IPS-18c (cell line): ENCODE measurements around the gene GTF3C6.
"Not testable (repeated sequence)": the region's sequence is repeated elsewhere in the genome, so short reads cannot be mapped to it uniquely, and the experiment has no call there.

Source experiments
- H3K4me3 ChIP-seq: 2 replicates; pipeline ENCODE4 v1.7.0; 2013; ENCODE audit warnings: low read depth, mild to moderate bottlenecking, low read length, moderate library complexity; ENCODE audit not compliant: insufficient read depth
- H3K9me3 ChIP-seq: one replicate; pipeline ENCODE4 v1.6.1; 2013; ENCODE audit warnings: mild to moderate bottlenecking, low read length, moderate library complexity; ENCODE audit not compliant: control insufficient read depth, insufficient read depth

The GTF3C6 gene, protein sequence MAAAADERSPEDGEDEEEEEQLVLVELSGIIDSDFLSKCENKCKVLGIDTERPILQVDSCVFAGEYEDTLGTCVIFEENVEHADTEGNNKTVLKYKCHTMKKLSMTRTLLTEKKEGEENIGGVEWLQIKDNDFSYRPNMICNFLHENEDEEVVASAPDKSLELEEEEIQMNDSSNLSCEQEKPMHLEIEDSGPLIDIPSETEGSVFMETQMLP

DNA sequence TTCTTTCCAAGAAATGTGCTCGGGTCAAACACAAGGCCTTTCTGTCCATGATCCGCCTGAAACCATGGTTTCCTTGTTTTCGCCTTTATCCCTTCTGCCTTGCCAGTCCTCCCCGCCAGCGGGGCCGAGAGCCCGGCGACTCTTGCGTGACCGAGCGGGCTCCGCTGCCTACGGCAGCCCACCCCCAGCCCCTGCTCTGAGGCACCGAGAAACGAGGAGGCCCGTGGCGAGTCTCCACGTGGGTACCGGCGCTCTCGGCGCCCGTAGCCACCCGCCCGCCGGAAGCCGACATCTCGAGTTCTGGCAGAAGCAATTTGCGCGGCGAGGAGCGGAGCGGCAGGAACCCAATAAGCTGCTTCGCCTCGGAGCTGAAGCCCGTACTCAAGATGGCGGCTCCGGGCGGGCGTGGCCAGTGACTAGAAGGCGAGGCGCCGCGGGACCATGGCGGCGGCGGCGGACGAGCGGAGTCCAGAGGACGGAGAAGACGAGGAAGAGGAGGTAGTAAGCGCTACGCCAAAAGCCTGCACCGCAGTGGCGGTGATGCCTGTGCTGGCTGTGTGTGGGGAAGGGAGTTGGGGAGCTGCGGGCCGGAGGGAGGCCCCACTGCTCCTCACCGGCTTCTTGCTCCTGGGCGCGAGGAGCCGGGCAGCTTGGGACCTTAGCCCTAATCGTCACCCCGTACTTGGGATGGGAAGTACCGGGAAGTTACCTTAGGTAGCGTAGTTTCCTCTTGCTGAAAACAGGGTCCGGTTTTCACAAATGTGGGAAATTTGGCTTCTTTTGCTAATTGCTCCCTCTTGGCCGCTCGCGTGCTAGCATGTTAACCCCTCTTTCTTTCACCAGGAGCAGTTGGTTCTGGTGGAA, at the start of gene GTF3C6:
GTF3C6 (plus strand) TSS at position 378 of the 864 bp plus-strand sequence; CDS start at position 442, 64 bp downstream.
- Histone ChIP-seq H3K9me3 (no peaks in the 10 kb centered on the region), H3K4me3 (peak within 1 kb of the TSS; percentile 99)

DNA sequence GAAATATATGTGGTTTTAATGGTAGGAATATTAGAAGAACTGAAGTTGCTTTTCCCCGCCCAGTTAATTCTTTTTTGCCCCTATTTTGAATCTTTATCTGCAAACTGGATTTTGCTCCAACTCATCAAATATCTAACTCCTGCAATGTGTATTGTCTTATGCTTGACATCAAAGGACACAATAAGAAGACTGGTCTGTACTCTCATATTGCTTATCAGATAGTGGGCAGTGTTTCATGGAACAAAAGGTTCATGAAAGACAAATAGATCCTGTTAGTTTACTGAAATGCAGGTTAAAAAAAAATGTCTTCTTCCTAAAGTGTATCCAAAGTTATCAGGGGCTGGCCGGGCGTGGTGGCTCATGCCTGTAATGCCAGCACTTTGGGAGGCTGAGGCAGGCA, 27.7 kb upstream of the GTF3C6 start:
- no peak overlapping the region for H3K4me3 ChIP-seq
- no peaks in the 10 kb centered on the region for H3K9me3 ChIP-seq

DNA sequence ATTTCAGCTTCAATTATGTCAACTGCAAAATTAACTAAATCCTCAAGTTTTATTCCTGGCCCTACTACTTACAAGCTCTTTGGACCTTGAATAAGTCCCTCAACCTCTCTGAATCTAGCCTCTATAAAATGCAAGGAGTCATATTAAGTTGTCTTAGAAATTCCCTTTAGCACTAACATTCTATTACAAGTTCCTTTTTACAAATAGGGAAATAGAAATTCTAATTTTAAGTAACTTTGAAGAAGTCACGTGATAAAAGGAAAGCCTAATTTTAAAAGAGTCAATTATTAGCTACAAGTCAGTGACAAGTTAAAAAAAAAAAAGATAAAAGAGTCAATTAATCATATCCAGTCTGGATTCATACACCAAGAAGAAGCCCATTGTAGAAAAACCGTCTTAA, 24.6 kb upstream of the GTF3C6 start:
- H3K9me3 ChIP-seq: no peaks in the 10 kb centered on the region
- no peak overlapping the region for H3K4me3 ChIP-seq

GRCh38 chr6:110934381-110934898, 24.1 kb upstream of the GTF3C6 start:
- H3K4me3 ChIP-seq: no peak overlapping the region
- no peaks in the 10 kb centered on the region for H3K9me3 ChIP-seq

DNA sequence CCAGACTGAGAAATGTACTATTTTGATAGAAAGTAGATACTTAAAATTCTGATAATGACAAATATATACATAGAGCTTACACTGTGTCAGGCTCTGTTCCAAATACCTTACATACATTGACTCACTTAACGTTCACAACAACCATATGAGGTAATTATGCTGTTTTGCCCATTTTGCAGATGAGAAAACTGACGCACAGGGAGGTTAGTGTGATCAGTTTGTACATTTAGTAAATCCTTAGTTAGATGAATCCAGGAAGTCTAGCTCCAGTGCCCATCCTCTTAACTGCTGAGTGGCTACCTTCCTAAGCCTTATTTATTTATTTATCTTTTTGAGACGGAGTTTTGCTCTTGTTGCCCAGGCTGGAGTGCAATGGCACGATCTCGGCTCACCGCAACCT, 23.3 kb upstream of the GTF3C6 start:
- no peaks in the 10 kb centered on the region for H3K9me3 ChIP-seq
- H3K4me3 ChIP-seq: no peak overlapping the region

GRCh38 chr6:110938171-110938570, 20.3 kb upstream of the GTF3C6 start:
- H3K9me3 ChIP-seq: no peaks in the 10 kb centered on the region
- H3K4me3 ChIP-seq: no peak overlapping the region

DNA sequence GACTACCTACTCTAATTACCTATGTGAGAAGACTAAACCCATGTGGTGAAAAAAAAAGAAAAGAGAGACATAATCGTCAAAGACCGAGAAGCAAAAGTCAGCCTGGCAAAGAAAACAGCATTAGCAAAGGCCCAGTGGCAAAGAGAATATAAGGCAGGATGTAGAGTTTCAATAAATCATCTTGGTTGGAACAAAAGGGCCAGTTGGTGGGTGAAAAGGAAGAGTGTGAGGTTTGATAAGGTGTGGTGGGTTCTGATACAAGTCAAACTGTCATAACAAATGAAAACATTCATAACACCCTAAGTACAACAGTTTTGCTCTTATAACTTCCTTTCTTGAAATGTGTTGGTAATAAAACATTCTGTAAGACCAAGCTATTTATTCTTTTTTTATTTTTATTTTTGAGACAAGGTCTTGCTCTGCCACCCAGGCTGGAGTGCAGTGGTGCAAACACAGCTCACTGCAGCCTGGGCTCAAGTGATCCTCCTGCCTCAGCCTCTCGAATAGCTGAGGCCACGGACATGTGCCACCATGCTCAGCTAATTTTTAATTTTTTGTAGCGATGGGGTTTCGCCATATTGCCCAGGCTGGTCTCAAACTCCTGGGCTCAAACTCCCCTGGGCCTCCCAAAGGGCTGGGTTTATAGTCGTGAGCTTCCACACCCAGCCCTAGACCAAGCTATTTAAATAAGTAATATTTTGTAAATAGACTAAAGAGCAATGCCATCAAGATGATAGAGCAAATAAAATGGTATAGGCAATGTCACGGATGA, 18.9 kb upstream of the GTF3C6 start:
- no peak overlapping the region for H3K4me3 ChIP-seq
- no peaks in the 10 kb centered on the region for H3K9me3 ChIP-seq

DNA sequence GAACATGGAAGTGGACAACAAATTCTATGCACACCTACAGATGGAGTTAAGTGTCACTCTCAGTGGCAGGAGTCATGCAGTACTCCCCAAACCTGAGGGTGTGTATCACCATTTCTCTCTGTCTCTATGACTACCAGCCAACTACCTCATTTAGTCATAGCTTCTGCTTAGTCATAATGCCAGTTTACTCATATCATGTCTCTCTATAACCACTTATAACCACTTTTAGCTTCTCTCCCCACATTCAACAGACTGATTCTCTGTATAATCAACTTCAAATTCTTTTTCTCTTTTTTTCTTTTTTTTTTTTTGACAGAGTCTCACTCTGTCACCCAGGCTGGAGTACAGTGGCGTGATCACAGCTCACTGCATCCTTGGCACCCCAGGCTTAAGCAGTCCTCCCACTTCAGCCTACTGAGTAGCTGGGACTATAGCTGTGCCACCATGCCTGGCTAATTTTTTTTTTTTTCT, 13.8 kb upstream of the GTF3C6 start:
- Histone ChIP-seq H3K4me3 (no peak overlapping the region), H3K9me3 (no peaks in the 10 kb centered on the region)

DNA sequence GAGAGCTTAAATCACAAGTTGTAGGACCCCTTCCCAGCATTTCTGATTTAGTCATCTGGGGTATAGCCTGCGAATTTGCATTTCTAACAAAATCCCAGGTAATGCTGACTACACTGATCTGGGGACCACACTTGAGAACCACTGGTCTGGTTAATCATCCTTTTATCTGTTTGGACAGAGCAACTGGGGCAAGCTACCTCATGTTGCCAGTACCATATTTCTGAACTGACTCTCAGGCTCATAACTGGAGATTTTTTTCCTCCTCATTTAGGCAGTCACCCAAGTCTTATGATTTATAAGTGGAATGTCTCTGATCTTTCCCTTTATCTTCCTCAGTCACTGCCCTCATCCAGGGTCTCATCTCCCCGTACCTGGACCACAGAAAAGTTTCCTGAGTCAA, 12.0 kb upstream of the GTF3C6 start:
- no peaks in the 10 kb centered on the region for H3K9me3 ChIP-seq

DNA sequence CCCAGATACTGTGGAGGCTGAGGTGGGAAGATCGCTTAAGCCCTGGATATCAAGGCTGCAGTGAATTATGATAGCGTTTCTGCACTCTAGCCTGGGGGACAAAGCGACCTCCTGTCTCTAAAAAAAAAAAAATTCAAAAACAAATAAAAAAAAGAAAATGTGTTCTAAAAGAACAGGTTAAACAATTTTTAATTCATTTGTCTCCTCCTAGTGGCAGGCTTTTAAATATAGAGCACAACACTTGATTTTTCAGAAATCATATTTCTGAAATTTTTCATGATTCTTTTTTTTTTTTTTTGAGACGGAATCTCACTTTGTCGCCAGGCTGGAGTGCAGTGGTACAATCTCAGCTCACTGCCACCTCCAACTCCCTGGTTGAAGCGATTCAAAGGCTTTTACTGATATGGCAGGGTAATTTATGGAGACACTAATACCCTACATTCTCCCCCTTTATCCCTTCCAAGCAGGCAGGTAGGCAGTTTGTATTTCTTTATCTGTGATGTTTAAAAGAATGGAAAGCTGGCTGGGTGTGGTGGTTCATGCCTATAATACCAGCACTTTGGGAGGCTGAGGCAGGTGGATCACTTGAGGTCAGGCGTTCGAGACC, 8.7 kb upstream of the GTF3C6 start:
- Histone ChIP-seq H3K9me3 (no peaks in the 10 kb centered on the region), H3K4me3 (no peak overlapping the region)

More for the DNA sequence above, 12.0 kb upstream of the GTF3C6 start:
- H3K4me3 ChIP-seq: no peak overlapping the region

GRCh38 chr6:110950440-110950839, 8.1 kb upstream of the GTF3C6 start:
- Histone ChIP-seq H3K9me3 (no peaks in the 10 kb centered on the region), H3K4me3 (no peak overlapping the region)

DNA sequence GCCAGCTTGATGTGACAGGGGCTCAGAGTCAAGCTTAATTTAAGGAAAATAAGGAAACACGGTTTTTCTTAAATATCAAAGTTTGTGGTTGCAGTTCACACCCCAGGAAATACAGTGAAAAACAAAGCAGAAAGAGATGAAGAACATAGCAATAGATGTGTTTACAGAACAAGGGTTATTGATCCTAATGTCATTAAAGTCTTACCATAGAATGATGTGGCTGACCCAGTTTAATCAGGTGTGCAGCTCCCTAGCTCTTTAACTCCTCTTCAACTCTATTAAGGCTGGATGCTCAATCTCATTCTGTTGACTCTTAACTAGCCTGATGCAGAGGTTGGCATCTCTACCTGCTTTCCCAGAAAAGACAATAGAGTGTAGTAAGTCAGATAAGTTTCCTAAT, 7.5 kb upstream of the GTF3C6 start:
- no peaks in the 10 kb centered on the region for H3K9me3 ChIP-seq
- H3K4me3 ChIP-seq: no peak overlapping the region

GRCh38 chr6:110951986-110952794, 6.3 kb upstream of the GTF3C6 start:
- H3K9me3 ChIP-seq: no peaks in the 10 kb centered on the region
- H3K4me3 ChIP-seq: no peak overlapping the region

GRCh38 chr6:110953633-110954303, 4.7 kb upstream of the GTF3C6 start:
- Histone ChIP-seq H3K9me3 (no peaks in the 10 kb centered on the region), H3K4me3 (no peak overlapping the region)

- H3K4me3 ChIP-seq: no peak overlapping the region
- H3K9me3 ChIP-seq: no peaks in the 10 kb centered on the region
Measured at GRCh38 chr6:110960014-110960390, 1.5 kb downstream of the GTF3C6 start.

GRCh38 chr6:110962636-110963035, 4.1 kb downstream of the GTF3C6 start:
- H3K9me3 ChIP-seq, H3K4me3 ChIP-seq: not testable (repeated sequence)
